NOMO-1 treated with DMSO at 0.1 percent for 48 hours (cell line): ENCODE data around the gene BAIAP2L1.

Experiments
- DNase-seq: peaks from one replicate; lab custom pipeline; 2025; ENCODE audit not compliant: unreplicated experiment; lab: John Stamatoyannopoulos, UW

Gene BAIAP2L1

DNA sequence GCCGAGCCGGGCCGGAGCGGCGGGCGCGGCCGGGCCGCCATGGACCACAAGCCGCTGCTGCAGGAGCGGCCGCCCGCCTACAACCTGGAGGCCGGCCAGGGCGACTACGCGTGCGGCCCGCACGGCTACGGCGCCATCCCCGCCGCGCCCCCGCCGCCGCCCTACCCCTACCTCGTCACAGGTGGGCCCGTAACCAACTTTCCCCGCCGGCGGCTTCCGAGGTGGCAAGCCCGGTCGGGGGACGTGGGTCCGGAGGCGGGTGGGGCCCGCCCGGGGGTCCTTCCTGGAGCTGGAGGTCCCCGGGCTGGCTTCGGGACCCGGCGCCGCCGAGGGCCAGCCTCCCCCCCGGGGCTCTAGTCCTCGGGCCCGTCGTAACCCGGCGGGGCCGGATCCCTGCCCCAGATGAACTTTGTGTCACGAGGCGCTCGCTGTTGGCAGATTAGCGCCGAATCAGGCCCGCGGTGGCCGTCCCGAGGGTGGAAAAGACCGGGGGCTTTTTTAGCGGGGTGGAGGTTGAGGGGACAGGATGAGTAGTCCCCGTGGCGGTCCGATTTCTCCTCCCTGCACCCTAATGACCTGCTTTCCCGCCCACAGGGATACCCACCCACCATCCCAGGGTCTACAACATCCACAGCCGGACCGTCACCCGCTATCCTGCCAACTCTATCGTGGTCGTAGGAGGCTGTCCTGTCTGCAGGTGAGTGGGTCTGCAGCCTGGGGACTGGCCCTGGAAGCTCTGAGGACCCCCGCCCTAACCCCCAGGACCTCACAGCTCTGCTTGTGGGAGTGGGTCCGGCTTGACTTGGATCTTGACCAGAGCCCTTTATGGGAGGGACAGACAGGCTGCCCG lies 118.9 kb downstream of the BAIAP2L1 start:
- peak; percentile 9 for DNase-seq

DNA sequence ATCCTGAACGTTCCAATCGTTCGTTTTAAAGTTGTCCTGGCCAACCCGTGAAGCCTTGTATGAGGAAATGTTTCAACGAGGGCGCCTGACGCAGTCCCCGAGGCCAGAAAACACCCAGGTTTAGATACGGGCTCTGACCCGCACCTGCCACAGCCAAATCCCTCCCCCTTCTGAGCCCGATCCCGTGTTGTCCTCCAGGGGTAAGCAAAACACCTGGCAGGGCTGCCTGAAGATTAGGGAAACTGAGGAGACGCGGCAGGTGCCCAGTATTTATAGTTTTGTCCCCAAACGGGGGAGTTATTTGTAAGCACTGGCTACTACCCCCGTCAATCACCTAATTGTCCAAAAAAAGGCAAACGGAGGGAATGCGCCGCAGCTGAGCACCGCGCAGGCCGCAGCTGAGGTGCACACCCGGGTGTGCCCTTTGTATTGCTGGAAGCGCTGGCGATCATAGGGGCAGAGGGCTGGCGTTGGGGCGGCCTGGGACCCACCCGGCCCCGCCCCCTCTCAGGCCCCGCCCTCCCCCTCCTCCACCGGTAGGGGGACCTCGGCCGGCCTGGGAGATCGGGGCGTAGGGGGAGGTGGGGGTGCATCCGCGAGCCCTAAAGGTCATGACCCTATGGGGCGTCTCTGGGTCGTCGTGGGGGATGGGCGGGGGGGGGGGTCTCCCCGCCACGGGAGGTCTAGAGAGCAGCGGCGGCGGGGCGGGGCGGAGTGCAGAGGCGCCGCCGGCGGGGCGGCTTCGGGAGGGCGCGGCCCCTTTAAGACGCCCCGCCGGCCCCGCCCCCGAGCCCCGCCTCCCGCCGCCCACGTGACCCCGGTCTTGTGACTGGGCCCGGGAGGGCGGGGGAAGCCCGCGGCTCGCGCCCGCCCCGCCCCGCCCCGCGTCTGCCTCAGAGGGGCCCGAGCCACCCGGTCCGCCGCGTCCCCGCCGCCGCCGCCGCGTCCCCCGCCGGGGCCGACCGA lies 119.8 kb downstream of the BAIAP2L1 start, which contains the start of gene BRI3:
BRI3 (plus strand) TSS at position 896 of the 966 bp plus-strand sequence. CDS start 110 bp downstream, outside the sequence.
- peak; percentile 93 for DNase-seq

DNA sequence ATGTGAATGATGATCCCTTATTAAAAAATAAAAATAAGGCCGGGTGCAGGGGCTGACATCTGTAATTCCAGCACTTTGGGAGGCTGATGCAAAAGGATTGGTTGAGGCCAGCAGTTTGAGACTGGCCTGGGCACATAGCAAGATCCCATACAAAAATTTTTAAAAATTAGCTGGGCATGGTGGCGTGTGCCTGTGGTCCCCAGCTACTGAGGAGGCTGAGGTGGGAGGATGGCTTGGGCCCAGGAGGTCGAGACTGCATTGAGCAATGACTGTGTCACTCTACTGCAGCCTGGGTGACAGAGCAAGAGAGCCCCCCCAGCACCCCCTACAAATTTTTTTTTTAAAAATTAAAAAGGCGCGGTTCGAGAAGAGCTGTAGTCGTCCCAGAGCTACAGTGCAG lies 120.6 kb downstream of the BAIAP2L1 start:
- no peak for DNase-seq

DNA sequence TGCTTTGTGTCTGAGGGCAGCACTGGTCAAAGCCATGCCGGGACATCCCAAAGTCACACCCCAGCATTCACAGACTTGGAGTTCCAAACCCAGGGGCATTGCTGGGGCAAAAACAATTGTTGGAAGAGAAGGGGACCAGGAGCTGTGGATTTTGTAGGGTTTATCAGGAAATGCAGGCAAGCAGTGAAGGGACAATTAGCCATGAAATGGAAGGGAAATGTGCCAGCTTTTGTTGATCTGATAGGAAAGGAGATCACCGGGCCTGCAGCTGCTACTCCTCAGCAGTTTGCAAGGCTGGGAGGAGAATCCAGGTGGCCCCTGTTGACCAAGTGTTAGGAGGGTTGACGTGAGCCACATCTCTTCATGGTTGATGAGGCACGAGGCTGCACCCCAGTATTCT lies 122.0 kb downstream of the BAIAP2L1 start:
- DNase-seq = no peak

DNA sequence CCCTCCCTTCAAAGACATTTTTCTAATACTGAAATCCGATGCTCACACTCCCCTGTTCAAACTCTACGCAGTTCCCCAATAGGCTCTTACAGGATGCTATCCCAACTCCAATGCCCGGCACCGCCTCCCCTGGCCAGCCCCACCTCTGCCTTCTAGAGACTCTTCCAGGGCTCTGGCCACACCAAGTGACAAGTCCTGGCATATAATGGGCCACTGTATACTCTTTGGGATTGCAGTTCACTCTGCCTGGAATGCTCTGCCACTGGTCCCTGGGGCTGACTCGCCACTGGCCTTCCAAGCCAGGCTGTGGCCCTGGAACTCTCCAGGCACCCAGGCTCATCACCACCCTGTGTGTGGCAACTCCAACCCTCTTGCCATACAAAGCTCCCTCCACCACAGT lies 122.5 kb downstream of the BAIAP2L1 start:
- no peak for DNase-seq

DNA sequence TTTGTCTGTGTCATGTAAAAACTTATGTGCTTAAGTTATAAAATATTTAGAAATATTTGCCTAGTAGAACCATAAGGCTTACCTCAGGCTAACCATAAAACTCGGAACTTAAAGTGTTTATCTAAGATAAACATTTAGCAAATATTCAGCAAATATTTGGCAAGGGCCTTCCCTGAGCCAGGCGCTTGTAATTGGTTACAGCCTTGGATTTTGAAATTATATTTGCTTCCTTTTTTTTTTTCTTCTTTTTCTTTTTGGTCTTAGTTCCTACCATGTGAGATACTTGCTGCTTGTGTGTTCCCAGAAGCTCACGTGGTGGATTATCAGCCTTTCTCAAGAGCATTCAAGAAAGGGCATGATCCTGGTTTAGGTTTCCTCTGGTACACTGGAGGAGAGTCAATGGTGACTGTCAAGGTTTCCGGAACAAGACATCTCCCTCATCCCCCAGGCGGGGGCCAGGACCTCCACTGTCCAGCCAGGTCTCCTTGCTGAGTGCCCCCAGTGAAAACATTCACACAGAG lies 124.6 kb downstream of the BAIAP2L1 start:
- DNase-seq = peak; percentile 89

DNA sequence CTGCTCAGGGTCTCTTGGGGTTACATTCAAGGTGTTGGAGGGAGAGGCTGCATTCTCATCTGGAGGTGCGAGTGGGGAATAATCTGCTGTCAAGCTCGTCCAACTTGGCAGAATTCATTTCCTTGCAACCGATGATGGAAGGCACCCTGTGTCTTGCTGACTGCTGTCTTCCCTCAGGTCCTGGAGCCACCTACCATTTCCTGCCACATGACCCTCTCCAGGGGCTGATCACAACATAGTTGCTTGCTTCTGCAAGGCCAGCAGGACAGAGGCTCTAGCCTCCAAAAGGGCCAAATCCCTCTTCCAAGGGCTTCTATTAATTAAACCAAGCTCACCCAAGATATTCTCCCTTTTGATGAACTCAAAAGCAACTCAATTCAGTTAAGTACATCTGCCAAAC lies 133.6 kb downstream of the BAIAP2L1 start:
- DNase-seq = no peak

DNA sequence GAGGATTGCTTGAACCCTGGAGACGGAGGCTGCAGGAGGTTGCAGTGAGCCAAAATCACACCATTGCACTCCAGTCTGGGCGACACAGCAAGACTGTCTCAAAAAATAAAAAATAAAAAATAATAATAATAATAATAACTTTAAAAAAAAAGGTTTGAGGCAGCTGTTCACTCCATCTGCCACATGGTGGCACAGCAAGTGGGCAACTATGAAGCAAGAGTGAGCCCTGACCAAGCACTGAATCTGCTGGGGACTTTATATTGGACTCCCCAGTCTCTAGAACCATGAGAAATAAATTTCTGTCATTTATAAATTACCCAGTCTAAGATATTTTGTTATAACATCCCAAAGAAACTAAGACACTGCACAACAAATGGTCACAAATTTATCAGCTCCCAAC lies 134.1 kb downstream of the BAIAP2L1 start:
- no peak for DNase-seq

DNA sequence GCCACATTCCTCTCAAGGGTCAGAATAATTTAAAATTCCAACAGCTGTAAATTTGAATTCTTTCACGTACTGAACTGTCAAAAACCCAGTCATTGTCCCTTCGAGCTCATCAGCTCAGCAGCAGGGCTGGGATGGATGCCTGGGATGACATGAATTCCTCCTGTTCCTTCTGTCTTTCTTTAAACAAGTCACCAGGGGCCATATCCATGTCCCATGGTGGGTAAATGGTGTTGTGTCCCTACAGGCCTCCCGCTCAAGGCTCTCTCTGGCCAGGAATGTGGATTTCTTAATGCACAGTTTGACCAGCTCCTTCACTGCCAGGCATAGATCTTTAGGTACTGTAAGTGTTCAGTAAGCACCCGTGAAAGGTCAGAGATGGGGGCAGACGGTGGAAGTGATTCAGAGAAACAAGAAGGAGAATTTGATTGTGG lies 135.0 kb downstream of the BAIAP2L1 start:
- DNase-seq = no peak

DNA sequence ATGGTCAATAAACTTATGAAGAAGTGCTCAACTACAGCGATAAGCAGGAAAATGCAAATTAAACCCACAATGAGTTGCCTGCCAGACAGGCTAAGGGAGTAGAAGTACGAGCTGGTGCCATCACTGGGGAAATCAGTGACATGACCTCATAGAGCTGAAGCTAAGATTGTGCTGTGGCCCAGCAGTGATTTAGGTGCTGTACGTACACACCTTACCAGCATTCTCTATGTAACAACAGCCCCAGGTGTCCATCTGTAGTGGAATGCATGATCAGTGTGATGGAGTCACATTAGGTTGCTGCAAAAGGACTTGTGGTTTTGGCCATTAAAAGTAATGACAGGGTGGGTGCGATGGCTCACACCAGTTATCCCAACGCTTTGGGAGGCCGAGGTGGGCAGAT lies 143.2 kb downstream of the BAIAP2L1 start:
- DNase-seq = no peak

DNA sequence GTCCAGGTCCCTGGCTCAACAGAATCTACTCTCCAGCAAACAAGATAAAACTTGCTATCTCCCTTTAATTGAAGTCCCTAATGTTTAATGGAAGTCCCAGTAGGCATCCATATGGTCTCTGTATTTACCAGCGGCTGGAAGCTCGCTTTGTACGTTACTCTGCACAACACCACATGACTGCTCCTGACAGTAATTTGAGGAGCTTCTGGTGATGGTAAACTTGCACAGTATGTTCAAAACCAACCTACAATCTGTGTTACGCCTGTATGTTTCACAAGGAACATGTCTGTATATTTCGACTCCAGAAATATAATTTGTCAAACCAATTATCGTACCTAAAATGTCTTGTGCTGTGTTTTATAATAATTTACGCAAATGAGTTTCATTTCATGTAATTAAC lies 144.5 kb downstream of the BAIAP2L1 start:
- no peak for DNase-seq

DNA sequence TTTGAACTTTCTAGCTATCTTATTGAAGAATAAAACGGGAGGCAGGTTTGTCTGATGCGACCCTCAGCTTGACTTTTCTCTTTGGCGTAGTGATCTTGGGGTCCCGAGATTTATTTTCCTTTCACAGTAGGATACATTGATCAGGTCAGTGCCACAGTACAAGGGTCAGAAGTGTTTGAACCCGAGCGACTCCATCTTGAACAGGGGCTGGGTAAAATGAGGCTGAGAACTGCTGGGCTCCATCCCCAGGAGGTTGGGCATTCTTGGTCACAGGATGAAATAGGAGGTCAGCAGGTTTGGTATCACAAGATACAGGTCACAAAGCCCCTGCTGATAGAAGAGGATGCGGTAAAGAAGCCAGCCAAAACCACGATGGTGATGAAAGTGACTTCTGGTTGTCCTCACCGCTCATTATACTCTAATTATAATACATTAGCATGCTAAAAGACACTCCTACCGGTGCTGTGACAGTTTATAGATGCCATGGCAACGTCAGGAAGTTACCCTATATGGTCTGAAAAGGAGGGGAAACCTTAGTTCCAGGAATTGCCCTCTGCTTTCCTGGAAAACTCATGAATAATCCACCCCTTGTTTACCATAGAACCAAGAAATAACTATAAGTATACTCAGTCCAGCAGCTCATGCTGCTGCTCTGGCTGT lies 145.8 kb downstream of the BAIAP2L1 start:
- no peak for DNase-seq

DNA sequence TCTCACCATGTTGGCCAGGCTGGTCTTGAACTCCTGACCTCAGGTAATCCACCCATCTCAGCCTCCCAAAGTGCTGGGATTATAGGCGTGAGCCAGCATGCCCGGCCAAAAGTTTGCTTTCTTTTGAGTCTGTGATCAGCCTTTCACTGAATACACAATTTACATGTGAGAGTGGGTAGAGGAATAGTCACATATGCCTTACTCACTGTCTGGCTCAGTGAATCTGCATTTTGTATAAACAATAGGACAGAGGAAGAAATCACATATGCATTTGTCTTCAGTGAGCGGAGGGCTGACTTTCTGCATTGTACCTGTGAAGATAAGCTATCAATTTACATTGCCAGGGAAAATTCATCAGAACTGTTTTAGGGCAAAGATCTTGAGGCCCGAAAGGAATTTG lies 146.4 kb downstream of the BAIAP2L1 start:
- DNase-seq = no peak

DNA sequence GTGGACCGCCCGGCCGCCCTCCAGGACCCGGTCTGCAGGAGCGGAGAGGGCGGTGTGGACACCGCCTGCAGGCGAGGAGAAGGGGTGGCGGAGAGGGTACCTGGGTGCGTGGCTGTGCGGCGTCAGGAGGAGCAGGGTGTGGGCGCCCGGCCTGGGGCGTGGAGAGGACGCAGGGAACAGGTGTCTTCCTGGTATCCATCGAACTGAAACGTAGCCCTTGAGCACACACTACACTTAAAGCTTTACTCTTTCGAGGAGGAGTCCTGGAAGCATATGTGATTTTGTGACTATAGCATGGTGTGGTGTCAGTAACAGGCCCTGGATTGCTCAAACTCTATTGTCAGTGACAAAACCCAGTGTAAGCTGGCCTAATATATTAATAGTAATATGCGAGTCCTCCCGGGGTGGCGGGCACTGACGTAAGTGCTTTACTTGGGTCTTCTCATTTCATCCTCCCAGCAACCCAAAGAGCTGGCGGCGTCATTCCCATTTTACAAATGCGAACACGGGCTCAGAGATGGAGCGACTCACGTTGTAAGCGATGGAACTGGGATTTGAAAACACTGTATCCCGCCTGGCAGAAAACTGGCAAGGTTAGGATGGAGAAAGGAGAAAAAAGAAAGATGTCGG lies 148.3 kb downstream of the BAIAP2L1 start:
- DNase-seq = no peak

DNA sequence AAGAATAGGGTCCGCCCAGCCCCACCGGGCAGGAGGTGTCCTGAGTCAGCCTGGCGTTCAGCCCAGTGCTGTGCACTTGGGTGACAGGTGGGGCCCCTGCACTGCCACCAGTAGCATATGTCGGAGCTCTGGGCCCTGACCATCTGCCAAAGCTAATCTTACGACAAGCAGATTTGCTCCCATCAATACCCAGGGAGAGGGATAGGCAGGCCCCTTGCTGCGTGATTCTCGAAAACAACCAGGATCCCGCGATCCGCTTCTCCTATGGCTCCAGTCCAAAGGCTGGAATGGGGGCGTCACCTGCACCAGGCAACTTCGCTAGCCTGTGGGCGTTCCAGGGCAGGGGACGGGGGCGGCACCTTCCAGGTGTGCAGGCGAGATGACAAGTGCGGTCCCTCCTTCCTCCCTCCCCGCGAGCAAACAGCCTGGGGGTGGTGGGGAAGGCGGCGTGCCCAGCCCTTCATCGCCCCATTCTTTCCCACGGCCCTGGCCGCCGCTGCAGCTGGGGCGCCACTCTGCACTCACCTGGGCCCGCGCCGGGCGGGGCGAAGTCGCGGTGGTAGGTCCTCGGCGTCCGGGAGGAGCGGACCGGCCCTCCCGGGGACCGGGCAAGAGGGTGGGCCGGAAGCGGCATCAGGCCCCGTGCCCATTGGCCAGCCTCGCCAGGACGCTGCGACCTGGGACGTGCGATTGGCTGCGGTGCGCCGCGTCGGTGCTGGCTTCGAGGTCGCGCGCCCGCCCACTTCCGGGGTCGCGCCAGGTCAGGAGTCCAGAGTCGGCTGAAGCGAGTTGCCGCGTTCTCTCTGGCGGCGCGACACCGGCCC lies 149.1 kb downstream of the BAIAP2L1 start, which contains the start of gene TECPR1:
TECPR1 (minus strand) TSS at position 632 of the 824 bp plus-strand sequence. CDS start 6,086 bp downstream, outside the sequence.
- peak; percentile 94 for DNase-seq

DNA sequence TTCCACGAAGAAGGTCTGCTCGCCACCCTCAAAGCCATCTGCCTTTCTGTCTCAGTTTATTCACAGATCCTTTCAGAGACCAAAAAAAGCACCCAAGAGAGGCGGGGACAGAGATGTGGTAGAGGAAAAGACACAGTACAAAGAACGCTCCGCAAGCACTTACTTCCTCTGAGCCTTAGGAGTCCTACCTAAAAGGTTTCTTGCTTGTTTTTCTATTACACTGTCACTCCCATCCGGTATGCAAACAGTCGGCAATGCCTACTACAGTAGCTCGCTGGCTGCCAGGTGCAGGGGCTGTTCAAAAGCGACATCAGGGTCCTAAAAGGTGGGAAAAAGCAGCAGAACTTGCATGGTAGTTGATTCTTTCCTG lies 149.7 kb downstream of the BAIAP2L1 start:
- peak; percentile 53 for DNase-seq

DNA sequence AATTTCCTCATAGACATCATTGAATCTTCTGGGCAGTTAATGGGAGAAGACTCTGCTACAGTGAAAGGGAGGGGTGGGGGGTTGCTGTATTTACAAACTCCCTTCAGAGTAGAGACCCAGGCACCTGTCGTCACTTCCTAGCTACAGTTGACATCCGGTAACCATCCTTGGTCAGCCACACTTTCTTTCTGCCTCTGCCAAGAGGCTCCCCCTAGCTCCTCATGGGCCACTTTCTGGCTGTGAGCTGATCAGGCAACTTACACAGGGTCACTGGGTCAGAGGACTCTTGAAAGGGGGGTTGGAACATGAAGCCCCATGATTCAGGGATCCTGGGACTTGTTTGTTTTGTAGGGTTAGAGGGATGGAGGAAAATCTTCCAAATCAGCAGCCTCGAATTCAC lies 150.1 kb downstream of the BAIAP2L1 start:
- no peak for DNase-seq

DNA sequence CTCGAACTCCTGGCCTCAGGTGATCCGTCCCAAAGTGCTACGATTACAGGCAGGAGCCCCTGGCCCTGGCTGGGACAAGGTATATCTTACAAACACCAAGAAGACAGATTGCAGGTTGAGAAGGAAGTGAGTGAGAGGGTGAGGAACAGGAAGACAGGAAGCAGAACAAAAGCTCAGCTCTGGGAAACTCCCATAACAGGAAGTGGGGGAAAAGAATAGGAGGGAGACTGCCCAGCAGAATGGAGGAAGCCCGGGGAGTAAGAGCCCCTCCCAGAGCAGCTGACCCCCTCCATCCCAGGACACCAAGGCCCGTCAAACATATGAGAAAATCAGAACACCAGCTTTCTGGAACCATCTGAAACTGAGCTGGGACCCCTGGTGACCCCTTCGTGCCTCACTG lies 151.8 kb downstream of the BAIAP2L1 start:
- peak; percentile 23 for DNase-seq

DNA sequence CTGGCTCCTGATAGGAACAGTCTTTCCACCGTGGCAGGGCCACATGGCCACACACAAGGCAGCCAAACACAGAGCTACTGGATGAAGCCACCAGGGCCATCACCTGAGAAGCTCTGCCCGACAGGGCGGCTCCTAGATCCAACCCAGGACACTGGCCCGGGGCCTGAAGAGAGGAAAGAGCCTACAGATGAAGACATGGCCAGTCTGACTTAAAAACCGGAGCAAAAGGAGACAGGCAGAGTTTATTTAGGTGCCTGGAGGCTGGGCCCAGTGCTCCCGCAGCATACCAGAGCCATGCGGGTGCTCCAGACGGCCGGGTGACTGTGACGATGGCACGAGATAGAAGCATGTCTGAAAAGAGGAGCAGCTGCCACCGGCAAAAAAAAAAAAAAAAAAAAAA lies 152.7 kb downstream of the BAIAP2L1 start:
- no peak for DNase-seq

DNA sequence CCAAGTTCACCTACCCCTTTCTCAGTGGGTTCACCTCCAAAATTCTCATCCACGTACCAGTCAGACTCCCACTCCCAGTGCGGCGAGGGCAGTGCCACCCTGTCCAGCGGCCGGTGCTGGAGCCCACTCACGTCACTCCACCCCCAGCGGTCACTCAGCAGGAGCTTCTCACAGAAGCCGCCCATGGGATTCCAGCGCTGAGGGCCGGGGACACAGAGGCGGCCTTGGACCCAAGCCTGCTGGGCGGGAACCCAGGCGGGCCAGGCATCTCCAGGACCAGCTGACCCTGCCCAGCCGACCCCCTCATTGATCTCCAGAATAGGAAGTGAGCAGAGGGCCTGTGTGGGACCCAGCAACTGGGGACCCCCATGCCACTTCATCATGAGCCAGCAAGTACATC lies 156.0 kb downstream of the BAIAP2L1 start:
- DNase-seq = no peak
